Measurements from ENCODE around the gene PAWR. TPM values are rescaled to one million over a fixed set of nuclear protein-coding genes. Genes with fewer than 3 reads are reported as not detected.
"Not testable (repeated sequence)": the region's sequence is repeated elsewhere in the genome, so short reads cannot be mapped to it uniquely, and the experiment has no call there.

The PAWR gene
- total RNA-seq, 2 experiments from 2014 or later: 4.3 to 5.0 TPM

DNA sequence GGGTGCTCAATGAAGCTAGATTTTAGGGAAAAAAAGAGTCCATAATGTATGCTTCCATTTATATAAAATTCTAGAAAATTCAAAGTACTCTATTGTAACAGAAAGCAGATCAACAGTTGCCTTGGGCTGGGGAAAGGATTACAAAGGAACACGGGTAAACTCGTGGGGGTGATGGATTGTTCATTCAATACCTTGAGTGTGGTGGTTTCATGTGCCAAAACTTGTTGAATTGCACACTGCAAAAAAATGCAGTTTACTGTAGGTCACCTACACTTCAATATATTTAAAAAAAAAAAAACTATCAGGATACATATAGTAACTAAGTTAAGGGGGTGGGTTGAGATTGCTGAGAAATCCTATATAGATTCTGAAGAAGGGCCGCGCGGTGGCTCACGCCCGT lies 33.6 kb downstream of the PAWR start:
- ChIA-PET CTCF (no interaction called here), POLR2A (no interaction called here)

DNA sequence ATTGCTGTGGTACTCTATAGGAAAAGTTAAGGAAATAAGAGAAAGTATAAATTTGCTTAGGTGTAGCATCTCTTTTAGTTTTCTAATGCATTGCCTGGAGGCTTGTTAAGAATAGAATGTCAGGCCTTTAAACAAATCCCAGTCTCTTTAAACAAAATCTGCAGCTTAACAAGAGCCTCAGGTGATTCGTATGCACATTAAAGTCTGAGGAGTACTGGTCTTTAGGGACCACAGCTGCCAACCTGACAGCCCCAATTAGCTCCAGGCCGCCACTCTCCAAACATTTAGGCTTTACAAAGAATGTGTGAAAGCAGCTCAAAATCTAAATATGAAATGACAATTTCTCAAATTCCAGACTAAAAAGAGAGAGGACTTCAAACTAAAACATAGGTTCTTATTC lies 35.7 kb downstream of the PAWR start:
- POLR2A ChIA-PET: no interaction called here
- CTCF ChIA-PET: no interaction called here

DNA sequence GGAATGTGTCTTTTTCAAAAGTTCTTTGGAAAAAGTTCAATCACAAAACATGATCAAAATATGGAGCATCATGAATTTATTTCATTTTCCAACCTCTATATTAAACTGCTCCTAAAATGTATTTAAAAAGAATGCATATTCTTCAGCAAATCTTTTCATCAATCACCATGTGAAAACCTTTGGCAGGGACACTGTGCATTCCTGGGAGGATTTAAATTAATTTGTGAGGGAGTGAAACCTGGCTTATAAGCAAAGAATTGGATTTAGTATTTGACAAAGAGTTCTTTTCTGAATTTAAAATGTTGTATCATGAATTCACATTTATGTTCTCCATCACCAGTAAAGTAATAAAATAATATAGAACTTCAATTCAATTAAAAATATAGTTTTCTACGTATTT lies 38.2 kb downstream of the PAWR start:
- ChIA-PET POLR2A (no interaction called here), CTCF (interaction anchor here (0.6 kb wide), 1 partner anchor 86 kb away, joined by 3 read pairs; no protein-coding TSS in a partner anchor)

DNA sequence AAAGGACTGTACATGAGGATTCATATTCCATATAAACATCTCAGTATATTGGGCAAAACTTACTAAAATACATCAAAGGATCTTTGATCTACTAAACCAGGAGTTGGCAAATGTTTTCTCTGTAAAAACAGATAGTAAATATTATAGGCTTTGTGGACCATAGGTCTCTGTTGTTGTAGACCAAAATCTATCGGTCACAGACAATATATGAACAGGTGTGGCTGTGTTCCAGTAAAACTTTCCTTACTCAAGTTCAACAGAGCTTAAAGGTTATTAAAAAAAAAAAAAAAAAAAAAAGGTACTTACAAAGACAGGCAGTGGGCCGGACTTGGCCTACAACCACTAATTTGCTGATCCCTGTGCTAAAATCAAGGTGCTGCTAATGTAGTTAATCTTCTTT lies 40.3 kb downstream of the PAWR start:
- ChIA-PET POLR2A (no interaction called here), CTCF (no interaction called here)

DNA sequence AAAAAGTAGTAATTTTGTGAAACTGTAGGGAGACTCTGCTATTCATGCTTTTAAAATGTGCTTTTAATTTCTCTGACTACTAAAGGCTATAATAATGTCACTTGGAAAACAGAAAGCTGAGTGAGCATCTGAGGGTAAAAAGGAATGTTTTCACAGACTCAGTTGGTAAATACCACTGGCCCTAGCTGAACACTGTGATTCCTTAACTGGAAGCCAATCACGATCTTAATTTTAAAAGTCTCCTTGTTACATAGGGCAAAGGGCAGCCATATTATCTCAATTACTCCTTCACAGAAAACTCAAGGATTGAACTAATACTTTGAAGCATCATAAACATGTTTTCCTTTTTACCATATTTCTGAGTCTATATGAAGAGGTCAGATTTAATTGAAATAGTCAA lies 41.9 kb downstream of the PAWR start:
- CTCF ChIA-PET: no interaction called here

GRCh38 chr12:79646843-79647242 lies 43.9 kb downstream of the PAWR start:
- CTCF ChIA-PET, POLR2A ChIA-PET: not testable (repeated sequence)

More for the DNA sequence above, 41.9 kb downstream of the PAWR start:
- POLR2A ChIA-PET: no interaction called here

DNA sequence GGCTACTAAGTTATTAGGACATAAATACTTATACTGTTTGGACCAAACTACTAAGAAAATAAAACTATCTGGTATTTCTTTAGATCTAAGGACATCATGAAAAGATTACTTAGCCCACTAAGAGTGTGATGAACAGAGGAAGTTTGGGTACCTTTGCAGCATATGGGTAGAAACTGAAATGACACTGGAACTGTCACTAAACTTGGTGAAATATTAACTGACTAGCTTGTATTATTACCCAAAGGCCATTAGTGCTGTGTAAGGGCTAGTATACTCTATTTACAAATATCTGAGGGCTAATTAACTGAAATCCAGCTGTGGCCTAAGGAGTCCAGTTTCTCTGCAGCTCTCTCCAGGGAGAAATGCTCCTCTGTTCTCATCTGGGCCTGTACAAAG lies 45.5 kb downstream of the PAWR start:
- POLR2A ChIA-PET: no interaction called here
- CTCF ChIA-PET: no interaction called here

GRCh38 chr12:79644274-79645234 lies 46.2 kb downstream of the PAWR start:
- CTCF ChIA-PET: no interaction called here
- POLR2A ChIA-PET: no interaction called here

DNA sequence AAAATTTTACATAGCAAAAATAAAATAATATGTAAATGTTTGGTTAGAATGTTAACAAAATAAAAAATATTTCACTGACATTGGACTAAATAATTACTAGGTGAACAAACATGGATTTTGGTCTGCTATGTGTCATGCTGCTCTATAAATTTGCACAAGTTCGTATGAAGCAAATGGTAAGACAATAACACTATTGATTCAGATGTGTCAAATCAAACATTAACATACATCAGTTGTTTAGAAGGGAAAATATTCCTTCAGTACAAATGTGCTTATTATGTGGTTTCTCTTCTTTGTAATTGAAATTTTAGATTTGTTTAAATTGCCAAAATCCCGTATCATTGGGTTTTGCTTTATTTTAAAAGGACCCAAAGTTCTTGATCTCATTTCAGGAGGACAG lies 46.9 kb downstream of the PAWR start:
- CTCF ChIA-PET: no interaction called here
- POLR2A ChIA-PET: no interaction called here

DNA sequence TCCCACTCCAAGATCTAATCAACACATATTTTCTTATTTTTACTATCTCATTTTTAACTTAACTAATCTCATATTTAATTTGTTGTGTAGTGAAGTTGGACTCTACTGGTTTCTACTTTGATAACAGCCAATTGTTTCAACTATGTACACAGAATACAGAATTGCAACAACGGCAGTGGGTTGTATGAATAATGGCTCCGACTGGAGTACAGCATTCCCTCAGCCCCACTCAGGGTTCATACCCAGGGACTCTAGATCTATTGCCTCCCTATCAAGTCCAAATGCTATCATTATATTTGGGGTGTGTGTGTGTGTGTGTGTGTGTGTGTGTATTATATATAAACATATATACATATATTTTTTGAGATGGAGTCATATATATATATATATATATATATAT lies 52.3 kb downstream of the PAWR start:
- POLR2A ChIA-PET: no interaction called here
- CTCF ChIA-PET: no interaction called here

DNA sequence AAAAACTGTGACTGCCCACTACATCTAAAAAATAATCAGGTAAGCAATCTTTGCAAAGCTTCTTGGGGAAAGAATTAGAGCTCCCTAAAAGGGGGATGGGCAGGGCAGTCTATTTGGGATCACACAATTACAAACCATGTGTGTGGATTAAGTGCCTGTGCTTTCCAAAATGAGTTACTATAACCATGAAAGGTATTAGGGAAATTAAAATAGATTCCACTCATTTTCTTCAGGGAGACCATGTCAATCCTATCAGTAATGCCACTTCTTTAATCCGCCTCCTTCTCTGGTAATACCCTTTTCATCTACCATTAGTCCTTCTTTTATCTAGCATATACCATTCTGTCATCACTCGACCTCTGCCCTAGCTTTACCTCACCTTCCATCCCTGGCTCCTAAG lies 53.7 kb downstream of the PAWR start:
- CTCF ChIA-PET: interaction anchor here (0.7 kb wide), 1 partner anchor 1856 kb away, joined by 3 read pairs; no protein-coding TSS in a partner anchor

GRCh38 chr12:79635676-79636075 lies 55.1 kb downstream of the PAWR start:
- ChIA-PET POLR2A (no interaction called here), CTCF (interaction anchor here (0.5 kb wide), 1 partner anchor 390 kb away, joined by 3 read pairs; no protein-coding TSS in a partner anchor)

More for the DNA sequence above, 53.7 kb downstream of the PAWR start:
- POLR2A ChIA-PET: no interaction called here

- ChIA-PET POLR2A (no interaction called here), CTCF (interaction anchor here (0.5 kb wide), 1 partner anchor 389 kb away, joined by 3 read pairs; no protein-coding TSS in a partner anchor)
Observed at GRCh38 chr12:79634957-79635471, 55.8 kb downstream of the PAWR start.

GRCh38 chr12:79629561-79629960 lies 61.2 kb downstream of the PAWR start:
- ChIA-PET POLR2A (no interaction called here), CTCF (no interaction called here)

GRCh38 chr12:79626735-79627134 lies 64.0 kb downstream of the PAWR start:
- CTCF ChIA-PET, POLR2A ChIA-PET: not testable (repeated sequence)

DNA sequence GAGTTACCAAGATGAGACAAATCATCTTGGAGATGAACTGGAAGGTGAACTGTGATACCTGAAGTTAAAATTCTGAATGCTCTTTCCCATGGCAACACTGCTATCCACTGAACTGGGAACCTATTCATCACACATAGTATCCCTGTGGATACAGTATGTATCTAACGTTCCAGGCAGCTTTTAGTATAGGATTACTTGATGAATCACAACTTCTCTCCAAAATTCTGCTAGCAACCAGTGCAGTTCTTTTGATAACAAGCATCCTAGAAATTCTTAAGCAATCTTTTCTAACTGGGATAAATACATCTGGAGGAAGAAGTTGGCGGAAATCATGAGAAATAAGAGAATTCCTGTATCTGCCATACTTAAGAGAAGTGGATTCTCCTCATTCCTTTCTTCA lies 66.4 kb downstream of the PAWR start:
- ChIA-PET POLR2A (no interaction called here), CTCF (no interaction called here)

DNA sequence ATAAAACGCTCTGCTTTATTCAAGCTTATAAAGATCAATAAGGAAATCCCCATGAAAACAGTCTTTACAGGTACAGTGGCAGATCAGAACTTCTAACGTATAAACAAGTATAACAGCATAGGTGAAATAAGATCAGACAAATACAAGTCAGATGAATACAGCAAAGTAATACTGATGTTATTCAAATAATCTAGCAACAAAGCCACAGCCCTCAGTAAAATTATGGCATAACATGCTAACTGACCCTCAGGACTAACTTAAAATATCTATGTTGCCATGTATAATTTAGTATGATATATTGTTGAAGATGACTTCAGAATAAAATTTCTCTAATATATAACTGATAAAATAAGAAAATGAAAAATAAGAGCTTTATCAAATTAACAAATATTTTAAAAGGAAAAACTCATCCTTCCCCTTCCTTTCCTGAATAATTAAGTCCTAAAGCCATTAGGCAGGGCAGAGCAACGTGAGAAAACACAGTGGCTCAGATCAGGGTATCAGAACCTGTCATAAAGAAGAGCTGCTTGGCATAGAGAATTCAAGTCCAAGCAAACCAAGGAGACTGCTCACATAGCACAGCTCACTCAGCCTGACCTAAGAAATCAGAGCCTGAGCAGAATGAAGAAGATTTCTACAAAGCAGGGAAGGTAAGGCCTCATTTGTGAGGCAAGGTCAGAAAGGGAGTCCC lies 70.7 kb downstream of the PAWR start:
- ChIA-PET CTCF (no interaction called here), POLR2A (no interaction called here)

- CTCF ChIA-PET: no interaction called here
- POLR2A ChIA-PET: no interaction called here
Observed at GRCh38 chr12:79618848-79619404, 71.8 kb downstream of the PAWR start.

GRCh38 chr12:79617696-79618095 lies 73.1 kb downstream of the PAWR start:
- ChIA-PET POLR2A (no interaction called here), CTCF (interaction anchor here (0.7 kb wide), 1 partner anchor 501 kb away, joined by 3 read pairs; no protein-coding TSS in a partner anchor)

Data from activated CD8-positive, alpha-beta memory T cell treated with anti-CD3 and anti-CD28 coated beads for 36 hours (primary cell).